GM12878 (cell line): ENCODE results near the gene OTUD5. TPM values are rescaled to one million over a fixed set of nuclear protein-coding genes. Genes with fewer than 3 reads are reported as not detected.
"Not testable (repeated sequence)": the region's sequence is repeated elsewhere in the genome, so short reads cannot be mapped to it uniquely, and the experiment has no call there.

Experiments used
- ATAC-seq: fragments of 200-7000 bp; cut with Tn5 transposase; 3 replicates; pipeline ENCODE4 v1.9.1; 2020; ENCODE audit warnings: mild to moderate bottlenecking, moderate library complexity
- BruUV-seq: library from RNA; stranded (reverse); fragments of 400-500 nt; replicated peaks from 2 replicates; lab custom pipeline; 2021; lab: Mats Ljungman, UMichigan
- CTCF ChIA-PET: fragments of 300-600 bp; sonication (Branson Sonifier 250); formaldehyde crosslinking; extraction: SDS; loops from one replicate; lab custom pipeline; 2021; ENCODE audit warnings: inconsistent platforms; lab: Yijun Ruan, JAX
- POLR2A ChIA-PET: fragments of 350-600 bp; formaldehyde crosslinking; extraction: SDS; loops from one replicate; lab custom pipeline; 2021; ENCODE audit warnings: inconsistent platforms; lab: Charles Lee
- RAD21 ChIA-PET: fragments of 300-600 bp; sonication (Branson Sonifier 250); formaldehyde crosslinking; loops from one replicate; lab custom pipeline; 2023; ENCODE audit warnings: antibody characterized with exemption; ENCODE audit not compliant: unreplicated experiment; lab: Charles Lee
- SMC1A ChIA-PET: fragments of 300-600 bp; sonication (Branson Sonifier 250); formaldehyde crosslinking; loops from one replicate; lab custom pipeline; 2023; ENCODE audit not compliant: unreplicated experiment, uncharacterized antibody; lab: Charles Lee
- DNase-seq: peaks from one replicate; pipeline ENCODE4 v3.0.0-alpha.2; 2011; ENCODE audit warnings: low read depth, low spot score
- FAIRE-seq: peaks from 3 replicates; lab custom pipeline; 2011; peaks lifted over from hg19 to GRCh38; lab: Jason Lieb, UNC
- H2AFZ ChIP-seq: 2 replicates; pipeline ENCODE4 v1.6.0; 2011; ENCODE audit warnings: low read depth, low read length, control low read depth; ENCODE audit not compliant: control insufficient read depth
- H3K27ac ChIP-seq: 2 replicates; pipeline ENCODE4 v1.5.1; 2011; ENCODE audit warnings: control low read depth; ENCODE audit not compliant: control insufficient read depth, insufficient read depth
- H3K27me3 ChIP-seq, 2 experiments: replicated peaks in 1 of 2; 2 replicates each; pipeline versions ENCODE4 v1.6.0 to v1.6.1; 2011; ENCODE audit warnings: low read length in 1 of 2; ENCODE audit not compliant: control insufficient read depth in 2 of 2, insufficient read depth in 2 of 2
- H3K36me3 ChIP-seq, 2 experiments: 2 replicates each; pipeline ENCODE4 v1.5.1; 2011; ENCODE audit warnings: low read length in 1 of 2; ENCODE audit not compliant: control insufficient read depth in 2 of 2, insufficient read depth in 2 of 2
- H3K4me1 ChIP-seq: 2 replicates; pipeline ENCODE4 v1.6.1; 2011; ENCODE audit warnings: mild to moderate bottlenecking, low read length, moderate library complexity, mixed read lengths; ENCODE audit not compliant: control insufficient read depth, insufficient read depth
- H3K4me2 ChIP-seq: 2 replicates; pipeline ENCODE4 v1.6.0; 2011; ENCODE audit warnings: control low read depth; ENCODE audit not compliant: control insufficient read depth, insufficient read depth
- H3K4me3 ChIP-seq: fragments of 200-600 bp; sonication (generic); 2 replicates; pipeline ENCODE4 v1.5.1; 2016
- H3K79me2 ChIP-seq: 2 replicates; pipeline ENCODE4 v1.6.0; 2011; ENCODE audit warnings: low read length; ENCODE audit not compliant: control insufficient read depth, insufficient read depth
- H3K9ac ChIP-seq: 2 replicates; pipeline ENCODE4 v1.8.0; 2011; ENCODE audit warnings: low read length, control low read depth, mixed read lengths; ENCODE audit not compliant: control insufficient read depth, insufficient read depth
- H3K9me3 ChIP-seq: replicated peaks from 3 replicates; pipeline ENCODE4 v1.5.1; 2011; ENCODE audit warnings: mild to moderate bottlenecking, low read length; ENCODE audit not compliant: control insufficient read depth, insufficient read depth
- H4K20me1 ChIP-seq: 2 replicates; pipeline ENCODE4 v1.6.0; 2011; ENCODE audit not compliant: control insufficient read depth, insufficient read depth
- ZBTB4 ChIP-seq: fragments of 450-650 bp; formaldehyde crosslinking; IDR thresholded peaks from 2 replicates; pipeline ENCODE4 v1.4.0; 2022; ENCODE audit warnings: mild to moderate bottlenecking, moderate library complexity
- WGBS: methylation state at CpG from one replicate; pipeline ENCODE4 v1.1.6; 2016; ENCODE audit warnings: low lambda C conversion rate; ENCODE audit not compliant: insufficient replicate concordance, insufficient coverage; ENCODE audit errors: missing lambda C conversion rate; 5-methylcytosine and 5-hydroxymethylcytosine counted together
- in situ Hi-C: fragments of 300-500 bp; cut with MboI; formaldehyde crosslinking; loops from 9 replicates; pipeline ENCODE4 v1.14.3; 2018; ENCODE audit warnings: mixed read lengths
- intact Hi-C: fragments of 100-400 bp; cut with micrococcal nuclease; formaldehyde crosslinking; loops from one replicate; pipeline ENCODE4 v1.14.2; 2022; ENCODE audit not compliant: unreplicated experiment
- polyA plus RNA-seq, 11 experiments: library from polyadenylated mRNA; depleted of rRNA in 4 of 11; unstranded in 6 of 11; stranded (reverse) in 5 of 11; fragments of >200 nt; fragmentation: Nextera tagmentation in 4 of 11; fragmentation: Illumina TruSeq in 1 of 11; extraction: Ambion mirVana in 4 of 11; extraction: Trizol in 1 of 11; gene quantifications; 1 replicate in 1 of 11; 2 replicates in 10 of 11; pipeline versions ENCODE4 v1.2.1 to v1.2.3, GENCODE V29; 2011 to 2016; ENCODE audit warnings: inconsistent platforms in 2 of 11, missing spikeins in 2 of 11, low read depth in 1 of 11
- total RNA-seq, 4 experiments: library from RNA; depleted of rRNA in 3 of 4; stranded (reverse); fragments of >200 nt in 3 of 4; fragmentation: Illumina TruSeq in 1 of 4; extraction: Trizol in 1 of 4; gene quantifications; 2 replicates each; pipeline versions ENCODE4 v1.2.1 to v1.2.3, GENCODE V29; 2013 to 2021

Gene OTUD5
- total and polyA plus RNA-seq, 10 of the 15 experiments (the other 5 are each of a cell fraction or from before 2014, with no cell fraction given), result 2.0 to 50.3 (median 22.7) TPM

DNA sequence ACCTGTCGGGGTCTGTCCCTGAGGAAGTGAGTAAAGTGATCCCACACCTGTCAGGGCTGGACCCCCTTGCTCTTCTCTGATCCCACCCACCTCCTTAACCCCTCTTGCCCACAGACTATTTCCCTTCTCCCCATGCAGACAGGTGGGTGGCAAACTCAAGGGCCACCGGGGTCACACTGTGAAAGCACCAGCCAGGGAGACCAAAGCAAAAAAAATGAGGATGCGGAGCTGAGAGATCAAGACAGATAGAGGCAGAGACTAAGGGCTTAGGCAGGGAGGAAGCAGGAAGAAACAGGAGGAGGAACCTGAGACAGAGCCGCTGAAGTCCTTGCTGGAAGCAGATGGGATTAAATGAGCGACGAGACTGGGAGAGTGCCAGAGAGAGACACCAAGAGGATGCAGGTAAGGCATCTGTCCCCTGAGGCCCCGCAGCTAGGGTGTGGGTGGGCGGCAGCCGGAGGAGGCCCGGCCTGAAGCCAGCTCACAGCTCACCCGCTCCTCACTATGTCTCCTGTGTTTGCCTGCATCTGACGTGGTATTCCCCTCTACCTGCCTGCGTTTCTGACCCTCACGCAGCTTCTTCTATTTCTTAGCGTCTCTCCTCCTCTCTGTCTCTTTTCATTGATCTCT lies 67.0 kb downstream of the OTUD5 start (continued):
- no peak for TF ChIP-seq ZBTB4 (CRISPR knock-in tag)

GRCh38 chrX:48886586-48886985 lies 70.8 kb downstream of the OTUD5 start:
- BruUV-seq, RAD21 ChIA-PET, DNase-seq, in situ Hi-C loops, intact Hi-C loops, SMC1A ChIA-PET, H3K36me3 ChIP-seq, H2AFZ ChIP-seq, H3K9me3 ChIP-seq, H3K9ac ChIP-seq, FAIRE-seq, H3K4me2 ChIP-seq, H4K20me1 ChIP-seq, H3K79me2 ChIP-seq, ATAC-seq, H3K27ac ChIP-seq, H3K4me1 ChIP-seq, H3K27me3 ChIP-seq, H3K4me3 ChIP-seq: not testable (repeated sequence)
- ChIA-PET CTCF (interaction anchor here (0.6 to 1.7 kb wide), 2 partner anchors 19 to 214 kb away, joined by 3 to 4 read pairs; no protein-coding TSS in a partner anchor), POLR2A (interaction anchor here (0.6 kb wide), 1 partner anchor 181 kb away, joined by 3 read pairs; no protein-coding TSS in a partner anchor)
- WGBS, result 43% methylated on average over 5 of the region's 5 CpGs
